Transverse colon (tissue), 4 donors: ENCODE data around the gene PXT1. TPM values are rescaled to one million over a fixed set of nuclear protein-coding genes. Genes with fewer than 3 reads are reported as not detected.

Source experiments
- DNase-seq: peaks from one replicate; pipeline ENCODE4 v3.0.0-alpha.2; 2019
- H3K27ac ChIP-seq, 4 donors: fragments of 200-600 bp; sonication (generic); 2 replicates each; pipeline ENCODE4 v1.5.1; 2016 to 2018; ENCODE audit warnings: inconsistent platforms in 4 of 4
- H3K27me3 ChIP-seq: fragments of 200-600 bp; sonication (generic); 2 replicates; pipeline ENCODE4 v1.5.1; 2017; ENCODE audit warnings: inconsistent platforms
- H3K36me3 ChIP-seq, 4 donors: fragments of 200-600 bp; sonication (generic); 2 replicates each; pipeline ENCODE4 v1.5.1; 2017 to 2019; ENCODE audit warnings: inconsistent platforms in 4 of 4
- H3K4me1 ChIP-seq, 4 donors: fragments of 200-600 bp; sonication (generic); 2 replicates each; pipeline ENCODE4 v1.5.1; 2017 to 2020; ENCODE audit warnings: inconsistent platforms in 4 of 4
- H3K4me3 ChIP-seq, 4 donors: fragments of 200-600 bp; sonication (generic); 1 replicate in 1 of 4; 2 replicates in 3 of 4; pipeline versions ENCODE4 v1.5.1 to v1.6.1; 2017 to 2019; ENCODE audit warnings: inconsistent platforms in 4 of 4
- H3K9me3 ChIP-seq, 2 donors: fragments of 200-600 bp; sonication (generic); 2 replicates each; pipeline ENCODE4 v1.5.1; 2017 to 2019; ENCODE audit warnings: inconsistent platforms in 2 of 2
- EP300 ChIP-seq: sonication (generic); formaldehyde crosslinking; IDR thresholded peaks from one replicate; pipeline ENCODE4 v1.6.1; 2017; ENCODE audit warnings: antibody characterized with exemption, low read depth
- POLR2A ChIP-seq: fragments of 450-650 bp; IDR thresholded peaks from one replicate; pipeline ENCODE4 v1.6.1; 2016; ENCODE audit warnings: antibody characterized with exemption, mild to moderate bottlenecking, moderate library complexity
- POLR2AphosphoS5 ChIP-seq, 3 donors: sonication (generic); formaldehyde crosslinking; IDR thresholded peaks; one replicate each; pipeline ENCODE4 v1.6.1; 2016; ENCODE audit warnings: antibody characterized with exemption in 3 of 3
- WGBS, 2 donors: methylation state at CpG; one replicate each; pipeline ENCODE4 v1.1.5; 2018; ENCODE audit warnings: low coverage in 1 of 2; 5-methylcytosine and 5-hydroxymethylcytosine counted together
- in situ Hi-C, 4 donors: fragments of 200-750 bp; cut with MboI; loops; one replicate each; pipeline versions ENCODE4 v1.15.0 to v1.15.1; 2017; ENCODE audit warnings: low sequenced_read_pairs in 3 of 4, low pct_ligation_motif_present in 1 of 4, low pct_unique_long_range_greater_than_20kb in 1 of 4
- intact Hi-C: fragments of 100-400 bp; cut with DNase I; formaldehyde crosslinking; loops from one replicate; pipeline ENCODE4 v1.15.1; 2023; ENCODE audit warnings: low total_unique reads
- total RNA-seq, 4 donors: library from RNA; depleted of rRNA; stranded (reverse); fragments of >200 nt; gene quantifications; one replicate each; pipeline ENCODE4 v1.1.0, GENCODE V29; 2016
- TF ChIP-seq, protein P1 (sequence below), 5 experiments: fragments of 200-600 bp in 3 of 5; fragments of 450-650 bp in 2 of 5; sonication (generic) in 3 of 5; IDR thresholded peaks; 1 replicate in 2 of 5; 2 replicates in 3 of 5; pipeline ENCODE4 v1.5.1; 2016 to 2017; ENCODE audit warnings: antibody characterized with exemption in 5 of 5, inconsistent platforms in 3 of 5, mild to moderate bottlenecking in 2 of 5, moderate library complexity in 1 of 5

PXT1 gene
- total RNA-seq, 4 donors from 2014 or later, result 0.14 TPM; not detected in 3

GRCh38 chr6:36478051-36478526 lies 35.4 kb upstream of the PXT1 start:
- 93 to 95% methylated on average over 2 of the region's 2 CpGs for WGBS, 2 donors
- no peak for TF ChIP-seq POLR2A
- TF ChIP-seq, protein P1, sequence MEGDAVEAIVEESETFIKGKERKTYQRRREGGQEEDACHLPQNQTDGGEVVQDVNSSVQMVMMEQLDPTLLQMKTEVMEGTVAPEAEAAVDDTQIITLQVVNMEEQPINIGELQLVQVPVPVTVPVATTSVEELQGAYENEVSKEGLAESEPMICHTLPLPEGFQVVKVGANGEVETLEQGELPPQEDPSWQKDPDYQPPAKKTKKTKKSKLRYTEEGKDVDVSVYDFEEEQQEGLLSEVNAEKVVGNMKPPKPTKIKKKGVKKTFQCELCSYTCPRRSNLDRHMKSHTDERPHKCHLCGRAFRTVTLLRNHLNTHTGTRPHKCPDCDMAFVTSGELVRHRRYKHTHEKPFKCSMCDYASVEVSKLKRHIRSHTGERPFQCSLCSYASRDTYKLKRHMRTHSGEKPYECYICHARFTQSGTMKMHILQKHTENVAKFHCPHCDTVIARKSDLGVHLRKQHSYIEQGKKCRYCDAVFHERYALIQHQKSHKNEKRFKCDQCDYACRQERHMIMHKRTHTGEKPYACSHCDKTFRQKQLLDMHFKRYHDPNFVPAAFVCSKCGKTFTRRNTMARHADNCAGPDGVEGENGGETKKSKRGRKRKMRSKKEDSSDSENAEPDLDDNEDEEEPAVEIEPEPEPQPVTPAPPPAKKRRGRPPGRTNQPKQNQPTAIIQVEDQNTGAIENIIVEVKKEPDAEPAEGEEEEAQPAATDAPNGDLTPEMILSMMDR (IDR thresholded peaks at IDR 0.05), result no peak
- H3K27ac ChIP-seq, result no peak overlapping the region
- H3K4me1 ChIP-seq, result no peaks in the 10 kb centered on the region
- H3K9me3 ChIP-seq, result no peaks in the 10 kb centered on the region
- H3K27me3 ChIP-seq, result no peaks in the 10 kb centered on the region
- in situ Hi-C loops, result no loop called here
- DNase-seq, result no peak
- peaks cover 0 to 26% (median 10%) of the 10 kb centered on the region in 4 donors for H3K36me3 ChIP-seq
- H3K4me3 ChIP-seq, result no peak overlapping the region
- intact Hi-C loops, result no loop called here

DNA sequence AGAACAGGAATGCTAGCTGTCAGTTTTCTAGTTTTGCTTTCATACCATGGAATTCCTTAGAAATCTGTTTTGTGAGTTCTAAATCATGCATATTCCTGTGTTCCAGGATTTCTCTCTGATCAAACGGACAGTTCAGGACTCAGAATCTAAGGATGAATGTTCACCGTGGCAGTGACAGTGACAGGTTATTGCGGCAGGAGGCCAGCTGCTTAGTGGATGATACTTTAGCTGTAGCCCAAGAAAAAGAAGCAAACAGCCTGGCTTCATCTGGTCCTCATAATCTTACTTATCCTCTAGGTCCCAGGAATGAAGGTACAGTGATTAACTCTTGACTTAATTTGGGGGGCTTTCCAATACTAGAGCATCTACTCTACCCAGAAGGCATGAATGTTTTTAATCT lies 27.3 kb upstream of the PXT1 start:
- peaks cover 0 to 17% (median 8%) of the 10 kb centered on the region in 4 donors for H3K36me3 ChIP-seq
- intact Hi-C loops (no loop called here), in situ Hi-C loops (no loop called here)
- H3K27me3 ChIP-seq, result no peaks in the 10 kb centered on the region
- no peak overlapping the region for H3K27ac ChIP-seq
- H3K9me3 ChIP-seq, result no peaks in the 10 kb centered on the region
- no peak for DNase-seq
- no peak overlapping the region for H3K4me3 ChIP-seq
- TF ChIP-seq POLR2AphosphoS5 (IDR thresholded peaks at IDR 0.05) (no peak), POLR2A (no peak), EP300 (no peak)
- TF ChIP-seq, protein P1 (IDR thresholded peaks at IDR 0.05), result no peak
- 96% methylated on average over 3 of the region's 3 CpGs; no CpG with 5 or more reads in 1 of the 2 donors for WGBS, 2 donors
- H3K4me1 ChIP-seq, result no peaks in the 10 kb centered on the region

- no peak for TF ChIP-seq POLR2AphosphoS5 (IDR thresholded peaks at IDR 0.05)
- in situ Hi-C loops (no loop called here), intact Hi-C loops (no loop called here)
- Histone ChIP-seq H3K4me1 (no peaks in the 10 kb centered on the region), H3K36me3 (peaks cover 0 to 17% (median 8%) of the 10 kb centered on the region in 4 donors), H3K9me3 (no peaks in the 10 kb centered on the region), H3K27me3 (no peaks in the 10 kb centered on the region), H3K27ac (no peak overlapping the region), H3K4me3 (no peak overlapping the region)
- DNase-seq, result no peak
- WGBS, 2 donors, result 76 to 84% methylated on average over 6 of the region's 6 CpGs
Measured at GRCh38 chr6:36469148-36469661, 26.6 kb upstream of the PXT1 start.

- Histone ChIP-seq H3K27ac (no peak overlapping the region), H3K4me1 (peaks cover 0 to 7% (median 2%) of the 10 kb centered on the region in 4 donors), H3K27me3 (no peaks in the 10 kb centered on the region), H3K9me3 (no peaks in the 10 kb centered on the region), H3K4me3 (no peak overlapping the region), H3K36me3 (peaks cover 0 to 17% (median 8%) of the 10 kb centered on the region in 4 donors)
- intact Hi-C loops, result no loop called here
- no peak for DNase-seq
- TF ChIP-seq EP300, result no peak
- 98 to 100% methylated on average over 3 of the region's 3 CpGs for WGBS, 2 donors
- in situ Hi-C loops, result no loop called here
Measured at GRCh38 chr6:36467625-36468024, 25.0 kb upstream of the PXT1 start.

DNA sequence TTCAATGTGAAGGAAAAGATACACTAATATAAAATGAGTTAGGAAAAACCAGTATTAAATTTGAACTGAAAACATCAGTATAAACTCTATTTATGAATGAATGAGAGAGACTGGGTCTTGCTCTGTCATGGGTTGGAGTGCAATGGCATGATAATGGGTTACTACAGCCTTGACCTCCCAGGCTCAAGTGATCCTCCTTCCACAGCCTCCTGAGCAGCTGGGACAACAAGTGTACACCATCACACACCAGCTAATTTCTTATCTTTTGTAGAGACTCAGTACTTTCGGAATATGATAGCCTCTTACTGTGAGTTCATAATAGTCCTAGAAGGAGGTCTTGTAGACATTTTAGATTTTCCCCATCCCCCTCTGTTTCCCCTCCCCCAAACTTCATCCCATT lies 21.6 kb upstream of the PXT1 start:
- H3K27ac ChIP-seq, result no peak overlapping the region
- no peaks in the 10 kb centered on the region for H3K36me3 ChIP-seq
- intact Hi-C loops (no loop called here), in situ Hi-C loops (no loop called here)
- 100% methylated on average over 1 of the region's 1 CpG; no CpG with 5 or more reads in 1 of the 2 donors for WGBS, 2 donors
- no peak overlapping the region for H3K4me3 ChIP-seq
- no peak for DNase-seq
- H3K4me1 ChIP-seq, result peaks cover 4 to 34% (median 8%) of the 10 kb centered on the region in 4 donors
- H3K9me3 ChIP-seq, result no peaks in the 10 kb centered on the region
- TF ChIP-seq EP300, result no peak
- no peaks in the 10 kb centered on the region for H3K27me3 ChIP-seq

- in situ Hi-C loops (no loop called here), intact Hi-C loops (no loop called here)
- no peak overlapping the region for H3K4me3 ChIP-seq
- WGBS, 2 donors, result 33 to 50% methylated on average over 1 of the region's 1 CpG
- DNase-seq, result no peak
- H3K27me3 ChIP-seq, result no peaks in the 10 kb centered on the region
- H3K4me1 ChIP-seq, result peaks cover 4 to 38% (median 11%) of the 10 kb centered on the region in 4 donors
- TF ChIP-seq POLR2A (no peak), EP300 (no peak), POLR2AphosphoS5 (IDR thresholded peaks at IDR 0.05) (no peak)
- TF ChIP-seq, protein P1 (IDR thresholded peaks at IDR 0.05), result no peak
- no peak overlapping the region for H3K27ac ChIP-seq
- no peaks in the 10 kb centered on the region for H3K9me3 ChIP-seq
- no peaks in the 10 kb centered on the region for H3K36me3 ChIP-seq
Measured at GRCh38 chr6:36463676-36464075, 21.0 kb upstream of the PXT1 start.
